Astrocyte (in vitro differentiated cells and primary cell): Measurements from ENCODE around the gene EFEMP1.

Experiments used
- CTCF ChIP-seq: IDR thresholded peaks from 2 replicates; pipeline ENCODE4 v1.5.1; 2011; ENCODE audit warnings: low read depth, mild to moderate bottlenecking, inconsistent platforms, low read length, moderate library complexity; ENCODE audit not compliant: insufficient read depth
- EZH2 ChIP-seq: IDR thresholded peaks from 2 replicates; pipeline ENCODE4 v1.6.1; 2012; ENCODE audit warnings: mild to moderate bottlenecking, low read length, inconsistent platforms; ENCODE audit not compliant: insufficient read depth

- TF ChIP-seq CTCF (no peak), EZH2 (no peak)
Observed at GRCh38 chr2:55929476-55929875, 5.9 kb upstream of the EFEMP1 start.
